ENCODE results near the gene LSM10. TPM values are rescaled to one million over a fixed set of nuclear protein-coding genes. Genes with fewer than 3 reads are reported as not detected.

The LSM10 gene
- total and polyA plus RNA-seq, 11 donors: 39.1 to 95.9 (median 49.9) TPM

GRCh38 chr1:36415661-36416326, 18.1 kb upstream of the LSM10 start:
- DNase-seq (no peak), ATAC-seq (no peak)
- Histone ChIP-seq H3K36me3 (peaks cover 0 to 7% (median 0%) of the 10 kb centered on the region in 9 donors), H3K27ac (no peak overlapping the region), H3K4me1 (peaks cover 0 to 19% (median 8%) of the 10 kb centered on the region in 12 donors), H3K27me3 (no peaks in the 10 kb centered on the region), H3K4me3 (no peak overlapping the region), H3K9me3 (no peaks in the 10 kb centered on the region)
- 88 to 93% (median 90%) methylated on average over 15 of the region's 15 CpGs for WGBS, 4 donors
- intact Hi-C loops (cut with DNase I): loop anchor here in 1 of 10 donors (5.0 kb wide), 1 partner anchor 313 kb away; no protein-coding TSS in a partner anchor
- TF ChIP-seq, protein P1, sequence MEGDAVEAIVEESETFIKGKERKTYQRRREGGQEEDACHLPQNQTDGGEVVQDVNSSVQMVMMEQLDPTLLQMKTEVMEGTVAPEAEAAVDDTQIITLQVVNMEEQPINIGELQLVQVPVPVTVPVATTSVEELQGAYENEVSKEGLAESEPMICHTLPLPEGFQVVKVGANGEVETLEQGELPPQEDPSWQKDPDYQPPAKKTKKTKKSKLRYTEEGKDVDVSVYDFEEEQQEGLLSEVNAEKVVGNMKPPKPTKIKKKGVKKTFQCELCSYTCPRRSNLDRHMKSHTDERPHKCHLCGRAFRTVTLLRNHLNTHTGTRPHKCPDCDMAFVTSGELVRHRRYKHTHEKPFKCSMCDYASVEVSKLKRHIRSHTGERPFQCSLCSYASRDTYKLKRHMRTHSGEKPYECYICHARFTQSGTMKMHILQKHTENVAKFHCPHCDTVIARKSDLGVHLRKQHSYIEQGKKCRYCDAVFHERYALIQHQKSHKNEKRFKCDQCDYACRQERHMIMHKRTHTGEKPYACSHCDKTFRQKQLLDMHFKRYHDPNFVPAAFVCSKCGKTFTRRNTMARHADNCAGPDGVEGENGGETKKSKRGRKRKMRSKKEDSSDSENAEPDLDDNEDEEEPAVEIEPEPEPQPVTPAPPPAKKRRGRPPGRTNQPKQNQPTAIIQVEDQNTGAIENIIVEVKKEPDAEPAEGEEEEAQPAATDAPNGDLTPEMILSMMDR (IDR thresholded peaks at IDR 0.05): no peak
- no peak for TF ChIP-seq POLR2A (IDR thresholded peaks at IDR 0.05)

DNA sequence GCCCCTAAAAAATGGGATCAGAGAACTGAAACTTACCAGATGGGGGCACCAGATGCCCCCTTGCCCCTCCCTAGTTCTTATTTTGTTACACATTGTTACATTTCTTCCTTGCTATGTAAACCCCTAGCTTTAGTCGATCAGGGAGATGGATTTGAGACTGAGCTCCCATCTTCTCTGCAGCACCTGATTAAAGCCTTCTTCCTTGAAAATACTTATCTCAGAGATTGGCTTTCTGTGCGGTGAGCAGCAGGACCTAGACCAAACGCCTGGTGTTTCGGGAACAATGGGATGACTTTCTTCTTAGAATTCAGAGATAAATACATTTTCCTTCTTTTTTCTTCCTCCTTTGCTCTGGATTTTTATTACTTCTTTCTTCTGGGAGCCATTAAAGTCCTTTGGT, 16.7 kb upstream of the LSM10 start:
- ATAC-seq (no peak), DNase-seq (no peak)
- H3K27me3 ChIP-seq: no peaks in the 10 kb centered on the region
- no peak overlapping the region for H3K27ac ChIP-seq
- H3K9me3 ChIP-seq: no peaks in the 10 kb centered on the region
- peaks cover 0 to 6% (median 0%) of the 10 kb centered on the region in 12 donors for H3K4me1 ChIP-seq
- H3K4me3 ChIP-seq: no peak overlapping the region
- peaks cover 0 to 7% (median 0%) of the 10 kb centered on the region in 9 donors for H3K36me3 ChIP-seq
- TF ChIP-seq POLR2A (IDR thresholded peaks at IDR 0.05): no peak
- TF ChIP-seq, protein P1 (IDR thresholded peaks at IDR 0.05): no peak
- intact Hi-C loops (cut with DNase I): no loop called here
- WGBS, 4 donors: 84 to 92% (median 90%) methylated on average over 4 of the region's 4 CpGs

- H3K9me3 ChIP-seq: no peaks in the 10 kb centered on the region
- no peak overlapping the region for H3K27ac ChIP-seq
- peak in 1 of 4 donors; percentile 18 for ATAC-seq
- no peaks in the 10 kb centered on the region for H3K27me3 ChIP-seq
- DNase-seq: no peak
- WGBS, 4 donors: 62 to 70% (median 66%) methylated on average over 11 of the region's 11 CpGs
- H3K36me3 ChIP-seq: no peaks in the 10 kb centered on the region
- TF ChIP-seq, protein P1 (IDR thresholded peaks at IDR 0.05): no peak
- no peak for TF ChIP-seq POLR2A (IDR thresholded peaks at IDR 0.05)
- intact Hi-C loops (cut with DNase I): no loop called here
- H3K4me3 ChIP-seq: no peak overlapping the region
- peaks cover 0 to 6% (median 0%) of the 10 kb centered on the region in 12 donors for H3K4me1 ChIP-seq
Measured at GRCh38 chr1:36411674-36412648, 14.3 kb upstream of the LSM10 start.

DNA sequence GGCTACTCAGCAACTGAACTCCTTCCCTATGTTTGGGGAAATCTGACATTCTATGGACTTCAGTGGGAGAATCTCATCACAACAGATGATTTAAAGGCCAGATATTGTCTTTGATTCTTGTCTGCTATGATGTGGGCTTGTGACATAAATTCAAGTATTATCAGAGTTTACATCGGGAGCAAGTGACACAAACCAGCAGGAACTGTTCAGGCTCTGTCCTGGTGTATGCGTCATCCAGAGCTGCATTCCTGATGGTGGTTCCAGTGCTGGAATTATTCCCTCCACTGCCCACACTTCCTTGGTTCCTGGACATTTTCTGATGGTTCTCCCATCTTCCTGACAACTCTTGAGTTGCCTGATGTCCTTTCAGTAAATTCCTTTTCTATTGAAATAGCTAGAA, 10.8 kb upstream of the LSM10 start:
- WGBS, 4 donors: 63 to 65% (median 65%) methylated on average over 2 of the region's 2 CpGs
- H3K4me1 ChIP-seq: peaks cover 0 to 6% (median 0%) of the 10 kb centered on the region in 12 donors
- no peak overlapping the region for H3K4me3 ChIP-seq
- no peaks in the 10 kb centered on the region for H3K27me3 ChIP-seq
- H3K9me3 ChIP-seq: no peaks in the 10 kb centered on the region
- no peak for ATAC-seq
- TF ChIP-seq POLR2A (IDR thresholded peaks at IDR 0.05): no peak
- TF ChIP-seq, protein P1 (IDR thresholded peaks at IDR 0.05): no peak
- H3K36me3 ChIP-seq: no peaks in the 10 kb centered on the region
- no peak for DNase-seq
- intact Hi-C loops (cut with DNase I): no loop called here
- no peak overlapping the region for H3K27ac ChIP-seq

All from heart left ventricle (tissue), 16 donors.